Measurements from ENCODE around the gene WNT6.

WNT6 gene

GRCh38 chr2:218867900-218868299 is 8.3 kb downstream of the WNT6 start:
- TF ChIP-seq CTCF (IDR thresholded peaks at IDR 0.05; ENCODE audit: extremely low read depth, insufficient read depth, missing control alignments), result no peak
- in situ Hi-C loops (cut with MboI; ENCODE audit: low pct_unique_long_range_greater_than_20kb, low sequenced_read_pairs, unreplicated experiment), result loop anchor here (10.0 kb wide), 1 partner anchor 107 kb away; no protein-coding TSS in a partner anchor
- DNase-seq (ENCODE audit: low spot score), result no peak

- in situ Hi-C loops (cut with MboI; ENCODE audit: low pct_unique_long_range_greater_than_20kb, low sequenced_read_pairs, unreplicated experiment), result loop anchor here (10.0 kb wide), 1 partner anchor 106 kb away; no protein-coding TSS in a partner anchor
- no peak for DNase-seq (ENCODE audit: low spot score)
- no peak for TF ChIP-seq CTCF (IDR thresholded peaks at IDR 0.05; ENCODE audit: extremely low read depth, insufficient read depth, missing control alignments)
Measured at GRCh38 chr2:218869064-218869463, 9.5 kb downstream of the WNT6 start.

- no peak for TF ChIP-seq CTCF (IDR thresholded peaks at IDR 0.05; ENCODE audit: extremely low read depth, insufficient read depth, missing control alignments)
- no peak for DNase-seq (ENCODE audit: low spot score)
- in situ Hi-C loops (cut with MboI; ENCODE audit: low pct_unique_long_range_greater_than_20kb, low sequenced_read_pairs, unreplicated experiment), result no loop called here
Measured at GRCh38 chr2:218870984-218871344, 11.4 kb downstream of the WNT6 start.

GRCh38 chr2:218871345-218872302 is 12.0 kb downstream of the WNT6 start:
- no peak for TF ChIP-seq CTCF (IDR thresholded peaks at IDR 0.05; ENCODE audit: extremely low read depth, insufficient read depth, missing control alignments)
- no peak for DNase-seq (ENCODE audit: low spot score)
- in situ Hi-C loops (cut with MboI; ENCODE audit: low pct_unique_long_range_greater_than_20kb, low sequenced_read_pairs, unreplicated experiment), result no loop called here

- no peak for TF ChIP-seq CTCF (IDR thresholded peaks at IDR 0.05; ENCODE audit: extremely low read depth, insufficient read depth, missing control alignments)
- DNase-seq (ENCODE audit: low spot score), result no peak
- in situ Hi-C loops (cut with MboI; ENCODE audit: low pct_unique_long_range_greater_than_20kb, low sequenced_read_pairs, unreplicated experiment), result no loop called here
Measured at GRCh38 chr2:218872645-218873358, 13.2 kb downstream of the WNT6 start.

GRCh38 chr2:218873359-218874194 is 14.0 kb downstream of the WNT6 start:
- no peak for TF ChIP-seq CTCF (IDR thresholded peaks at IDR 0.05; ENCODE audit: extremely low read depth, insufficient read depth, missing control alignments)
- no peak for DNase-seq (ENCODE audit: low spot score)
- in situ Hi-C loops (cut with MboI; ENCODE audit: low pct_unique_long_range_greater_than_20kb, low sequenced_read_pairs, unreplicated experiment), result no loop called here

All from GM13977 (cell line).